HG02943 (cell line): Measurements from ENCODE around the gene UMODL1.

Source experiments
- ATAC-seq: cut with Tn5 transposase; IDR thresholded peaks from one replicate; pipeline ENCODE4 v1.9.1; 2021; ENCODE audit warnings: mild to moderate bottlenecking, low read depth, moderate library complexity; ENCODE audit not compliant: unreplicated experiment

The UMODL1 gene

DNA sequence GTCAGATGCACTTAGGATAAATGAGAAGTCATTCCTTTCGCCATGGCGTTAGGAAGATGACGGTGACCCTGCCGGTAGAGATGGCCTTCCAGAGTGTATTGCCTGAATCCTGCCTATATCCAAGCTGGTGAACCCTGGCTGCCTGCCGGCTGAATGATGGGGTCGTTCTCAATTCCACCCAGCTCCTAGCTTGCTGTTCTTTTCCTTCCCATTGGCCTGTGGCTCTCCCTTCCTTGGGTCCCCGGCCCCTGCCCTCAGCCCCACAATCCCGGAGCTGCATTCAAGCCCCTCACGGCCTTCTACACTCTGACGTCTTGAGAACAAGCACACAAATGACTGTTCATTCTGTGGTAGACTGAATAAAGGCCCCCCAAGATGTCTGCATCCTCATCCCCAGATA, 32.7 kb upstream of the UMODL1 start:
- ATAC-seq: no peak

DNA sequence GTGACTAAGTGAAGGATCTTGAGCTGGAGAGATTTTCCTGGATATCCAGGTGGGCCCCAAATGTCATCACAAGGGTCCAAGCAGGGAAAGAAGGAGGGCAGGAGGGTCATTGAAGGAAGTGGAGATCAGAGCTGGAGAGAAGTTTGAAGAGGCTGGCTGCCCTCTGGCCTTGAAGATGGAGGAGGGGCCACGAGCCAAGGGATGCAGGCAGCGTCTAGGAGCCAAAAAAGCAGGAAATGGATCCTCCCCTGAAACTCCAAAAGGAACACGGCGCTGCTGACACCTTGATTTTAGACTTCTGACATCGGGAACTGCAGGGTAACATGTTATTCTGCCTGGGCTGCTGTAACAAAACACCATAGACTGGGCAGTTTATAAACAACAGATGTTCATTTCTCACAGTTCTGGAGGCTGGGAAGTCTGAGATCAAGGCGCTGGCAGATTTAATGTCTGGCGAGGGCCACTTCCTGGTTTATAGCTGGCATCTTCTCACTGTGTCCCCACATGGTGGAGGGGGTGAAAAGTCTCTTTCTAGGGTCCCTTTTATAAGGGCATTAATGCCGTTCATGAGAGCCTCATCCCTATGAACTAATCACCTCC, 32.2 kb upstream of the UMODL1 start:
- ATAC-seq: no peak

DNA sequence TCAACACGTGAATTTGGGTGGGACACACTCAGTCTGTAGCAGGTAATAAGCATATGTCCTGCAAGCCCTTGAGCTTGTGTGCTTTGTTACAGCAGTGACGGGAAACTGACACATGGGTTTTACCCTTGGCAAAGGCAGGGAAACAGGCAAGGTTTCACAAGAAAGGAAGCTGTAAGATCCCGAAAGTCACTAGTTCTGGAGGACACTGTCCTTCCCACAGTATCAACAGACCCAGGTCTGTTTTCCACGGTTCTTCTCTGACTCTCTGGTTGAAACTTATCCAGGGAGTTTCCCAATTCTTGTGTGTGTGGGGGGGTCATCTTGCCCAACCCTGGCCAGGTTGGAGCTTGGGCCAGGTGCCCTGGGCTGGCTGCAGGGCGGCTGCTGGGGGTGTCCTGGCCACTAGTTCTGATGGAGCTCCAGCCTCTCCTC, 31.6 kb upstream of the UMODL1 start:
- ATAC-seq: no peak

DNA sequence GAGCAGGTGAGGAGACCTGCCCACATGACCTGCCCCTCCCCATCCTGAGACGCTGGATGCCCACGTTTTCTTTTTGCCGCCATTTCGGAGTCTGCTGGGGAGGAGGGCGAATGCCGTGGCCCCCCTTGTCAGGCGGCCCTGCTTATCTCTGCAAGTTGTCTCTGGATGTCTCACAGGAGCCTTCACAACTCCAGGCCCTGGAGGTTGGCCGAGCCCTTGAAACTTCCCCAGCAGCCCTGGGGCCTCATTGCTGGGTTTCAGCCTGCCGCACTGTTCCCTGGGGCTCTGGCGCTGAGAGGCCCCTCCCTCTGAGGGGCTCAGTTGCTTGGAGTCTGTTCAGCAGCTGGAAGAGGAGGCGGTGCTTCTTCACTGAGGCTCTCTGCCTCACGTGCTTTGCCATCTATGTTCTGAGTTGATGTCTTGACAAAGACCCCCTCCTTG, 31.2 kb upstream of the UMODL1 start:
- ATAC-seq: no peak

DNA sequence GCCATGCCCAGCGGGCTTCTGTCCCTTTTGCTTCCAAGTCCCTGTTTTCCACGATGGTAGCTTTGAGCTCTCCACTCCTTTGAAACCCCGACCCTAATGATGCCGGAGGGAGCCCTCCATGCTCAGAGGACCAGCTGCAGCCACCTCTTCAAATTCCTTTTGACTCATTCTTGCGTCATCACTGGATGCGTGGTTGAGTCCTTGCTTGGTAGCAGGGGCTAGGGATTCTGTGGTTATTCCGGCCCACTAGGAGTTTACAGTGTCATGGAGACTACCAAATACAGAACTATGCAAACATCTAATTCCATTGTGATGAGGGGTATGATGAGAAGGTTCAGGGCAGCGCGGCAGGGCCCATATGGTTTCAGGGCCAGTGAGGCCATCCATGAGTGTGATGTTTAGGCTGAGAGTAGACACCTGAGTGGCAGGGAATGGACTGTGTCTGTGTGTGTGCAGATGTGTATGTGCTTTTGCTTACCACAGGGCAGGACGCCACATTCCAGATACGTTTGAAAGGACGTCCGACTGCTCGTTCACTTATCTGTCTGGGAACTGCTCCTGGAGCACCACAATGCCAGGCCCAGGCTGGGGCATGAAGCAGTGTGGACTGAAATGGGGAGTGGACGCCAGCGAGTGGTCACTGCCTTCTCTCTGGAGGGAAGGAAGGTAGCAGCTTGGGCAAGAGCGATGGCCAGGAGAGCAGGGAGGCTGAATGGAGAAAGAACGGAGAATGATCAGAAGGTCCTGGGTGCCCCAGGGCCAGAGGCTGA, 30.5 kb upstream of the UMODL1 start:
- no peak for ATAC-seq

DNA sequence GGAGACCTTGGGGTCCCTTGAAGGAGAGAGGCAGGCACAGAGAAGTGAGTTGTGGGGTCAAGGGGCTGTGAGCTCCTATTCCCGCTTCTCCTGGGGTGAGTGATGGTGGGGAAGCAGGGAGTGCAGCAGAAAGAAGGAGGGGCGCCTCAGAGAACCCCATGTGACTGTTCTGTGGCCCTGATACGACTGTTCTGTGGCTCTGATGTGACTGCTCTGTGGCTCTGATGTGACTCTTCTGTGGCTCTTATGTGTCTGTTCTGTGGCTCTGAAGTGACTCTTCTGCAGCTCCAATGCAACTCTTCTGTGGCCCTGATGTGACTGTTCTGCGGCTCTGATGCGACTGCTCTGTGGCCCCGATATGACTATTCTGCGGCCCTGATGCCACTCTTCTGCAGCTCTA, 29.9 kb upstream of the UMODL1 start:
- ATAC-seq: no peak

DNA sequence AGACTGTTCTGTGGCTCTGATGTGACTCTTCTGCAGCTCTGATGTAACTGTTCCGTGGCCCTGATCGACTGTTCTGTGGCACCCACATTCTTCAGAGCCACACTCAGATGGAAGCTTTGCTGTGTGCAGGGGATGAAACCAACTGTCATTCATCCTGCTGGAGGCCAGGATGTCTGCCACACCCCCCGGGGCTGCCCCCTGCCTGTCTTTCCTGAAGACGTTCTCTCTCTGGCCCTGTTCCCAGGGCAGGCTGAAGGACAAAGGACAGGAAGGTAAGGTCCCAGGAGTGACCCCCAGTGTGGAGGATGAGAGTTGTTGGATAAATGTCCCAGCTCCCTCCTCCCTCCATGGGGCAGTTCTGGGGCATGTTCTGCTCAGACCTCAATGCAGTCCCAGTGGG, 29.4 kb upstream of the UMODL1 start:
- no peak for ATAC-seq

DNA sequence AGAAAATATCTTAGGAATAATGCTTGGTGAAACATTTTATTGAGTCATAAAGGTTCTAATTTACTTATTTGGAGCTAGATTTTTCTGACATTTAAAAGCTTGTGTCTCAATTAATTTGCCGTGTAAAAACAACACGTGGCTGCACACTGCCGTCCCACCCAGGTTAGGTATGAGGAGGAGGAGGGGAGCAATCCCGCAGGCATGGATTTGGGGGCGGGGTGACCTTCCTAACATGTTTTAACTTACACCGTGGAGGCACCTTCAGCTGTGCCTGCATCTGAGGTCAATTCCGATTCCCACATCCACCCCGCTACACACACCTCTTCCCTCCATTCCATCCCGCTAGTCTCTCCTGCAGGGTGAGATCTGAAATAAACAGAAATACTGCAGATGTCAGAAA, 28.5 kb upstream of the UMODL1 start:
- ATAC-seq: no peak

DNA sequence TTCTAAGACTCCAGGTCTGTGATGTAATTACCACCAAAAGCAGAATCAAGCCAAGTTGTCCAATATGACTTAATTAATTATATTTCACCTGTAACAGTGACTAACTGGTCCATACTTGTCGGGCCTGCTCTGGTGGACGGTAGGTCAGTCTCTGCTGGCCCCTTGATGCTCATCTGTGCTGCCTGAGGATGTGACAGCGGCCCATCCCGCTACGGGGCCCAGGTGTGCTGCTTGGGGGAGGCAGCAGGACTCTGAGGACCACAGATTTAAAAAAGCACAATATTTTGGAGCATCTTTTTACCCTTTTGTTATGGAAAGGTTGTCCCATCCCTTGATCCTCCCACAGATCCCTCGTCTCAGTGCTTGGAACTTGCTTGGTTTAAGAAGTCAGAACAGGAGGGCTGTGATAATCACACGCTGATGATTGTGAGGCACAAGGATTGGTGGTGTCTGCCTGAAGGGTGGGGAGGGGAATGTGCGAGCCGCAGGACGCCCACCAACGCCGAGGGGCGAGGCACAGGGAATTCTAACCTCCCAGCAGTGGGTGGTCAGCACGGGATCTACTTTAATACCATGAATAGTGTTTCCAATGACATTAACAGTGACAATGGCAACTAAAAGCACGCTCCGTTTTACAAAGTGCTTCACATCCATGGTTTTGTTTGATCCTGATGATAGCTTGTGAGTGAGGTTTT, 27.8 kb upstream of the UMODL1 start:
- ATAC-seq: no peak

DNA sequence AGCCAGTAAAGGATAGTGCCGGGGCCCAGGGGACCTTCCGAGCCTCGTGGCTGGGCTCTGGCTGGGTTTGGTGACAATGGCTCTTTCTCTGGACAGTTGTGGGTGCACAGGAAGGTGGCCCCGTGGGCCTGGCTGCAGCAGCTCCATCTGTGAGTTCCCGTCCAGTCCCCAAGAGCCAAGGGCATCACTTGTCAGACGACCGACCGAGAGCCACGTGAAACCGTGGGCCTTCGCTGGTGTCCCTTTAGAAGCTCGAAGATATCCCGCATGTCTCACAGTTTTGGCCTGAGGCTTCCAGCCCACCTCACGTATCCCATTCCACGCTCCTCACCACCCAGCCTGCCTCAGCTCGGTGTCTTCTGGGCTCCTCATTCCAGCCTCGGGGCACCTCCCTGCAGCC, 27.2 kb upstream of the UMODL1 start:
- no peak for ATAC-seq

DNA sequence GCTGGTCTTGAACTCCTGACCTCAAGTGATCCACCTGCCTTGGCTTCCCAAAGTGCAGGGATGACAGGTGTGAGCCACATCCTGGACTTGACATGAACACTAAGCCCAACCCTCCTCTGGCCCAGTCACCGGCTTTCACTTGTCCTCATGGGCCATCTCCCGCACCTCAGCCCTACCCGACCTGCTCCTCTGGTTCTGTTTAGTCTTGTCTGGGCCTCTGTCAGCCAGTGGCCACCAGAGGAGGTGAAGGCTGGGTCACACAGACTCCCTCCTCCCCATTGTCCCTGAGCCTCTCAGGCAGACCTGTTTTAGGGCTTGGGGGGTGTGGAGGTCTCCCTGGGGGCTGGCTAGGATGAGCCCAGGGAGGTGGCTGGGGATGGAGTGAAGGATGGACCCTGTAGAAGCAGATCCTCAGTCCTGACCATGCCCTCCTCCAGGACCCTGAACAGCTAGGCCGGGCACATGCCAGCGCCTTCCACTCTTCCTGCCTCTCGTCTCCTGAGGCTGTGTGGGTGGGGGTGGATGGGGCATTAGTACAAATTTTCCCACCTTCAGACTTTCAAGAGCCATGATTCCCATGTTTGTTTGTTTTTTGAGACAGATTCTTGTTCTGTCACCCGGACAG, 26.1 kb upstream of the UMODL1 start:
- no peak for ATAC-seq

DNA sequence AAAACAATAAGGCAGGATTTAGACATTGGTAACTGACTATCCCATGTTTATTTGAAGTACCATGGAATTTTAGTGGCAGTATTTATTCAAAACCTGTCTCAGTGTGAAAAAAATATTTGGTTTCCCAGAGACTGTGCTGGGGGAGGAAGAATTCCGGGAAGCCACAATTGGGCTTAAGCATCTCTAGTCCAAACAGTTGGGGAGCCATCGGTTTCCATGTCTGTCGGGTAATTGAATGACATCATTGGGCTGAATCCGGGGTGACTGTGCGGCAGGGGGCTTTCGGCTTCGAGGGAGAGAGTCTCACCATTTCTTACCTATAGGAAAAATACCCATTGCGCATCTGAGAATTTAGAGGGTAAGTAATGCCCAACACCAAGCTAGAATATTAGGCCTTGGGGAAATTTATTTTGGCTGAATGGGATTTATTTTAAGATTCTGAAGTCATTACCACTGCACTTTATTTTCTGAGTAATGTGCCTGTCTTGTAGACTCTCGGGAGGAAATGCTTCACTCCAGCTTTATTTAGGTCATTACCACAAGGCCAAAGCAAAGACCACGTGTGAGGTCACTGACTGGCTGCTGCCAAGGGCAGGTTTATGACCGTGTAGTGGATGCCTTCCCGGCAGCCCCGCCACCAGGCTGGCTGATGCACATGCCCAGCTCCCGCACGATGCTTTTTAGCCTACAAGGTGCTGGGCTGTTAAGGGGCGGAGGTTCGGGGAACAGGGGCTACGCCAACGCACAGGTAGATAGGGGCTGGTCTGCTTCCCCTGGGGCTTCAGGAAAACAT, 23.1 kb upstream of the UMODL1 start:
- ATAC-seq: no peak

DNA sequence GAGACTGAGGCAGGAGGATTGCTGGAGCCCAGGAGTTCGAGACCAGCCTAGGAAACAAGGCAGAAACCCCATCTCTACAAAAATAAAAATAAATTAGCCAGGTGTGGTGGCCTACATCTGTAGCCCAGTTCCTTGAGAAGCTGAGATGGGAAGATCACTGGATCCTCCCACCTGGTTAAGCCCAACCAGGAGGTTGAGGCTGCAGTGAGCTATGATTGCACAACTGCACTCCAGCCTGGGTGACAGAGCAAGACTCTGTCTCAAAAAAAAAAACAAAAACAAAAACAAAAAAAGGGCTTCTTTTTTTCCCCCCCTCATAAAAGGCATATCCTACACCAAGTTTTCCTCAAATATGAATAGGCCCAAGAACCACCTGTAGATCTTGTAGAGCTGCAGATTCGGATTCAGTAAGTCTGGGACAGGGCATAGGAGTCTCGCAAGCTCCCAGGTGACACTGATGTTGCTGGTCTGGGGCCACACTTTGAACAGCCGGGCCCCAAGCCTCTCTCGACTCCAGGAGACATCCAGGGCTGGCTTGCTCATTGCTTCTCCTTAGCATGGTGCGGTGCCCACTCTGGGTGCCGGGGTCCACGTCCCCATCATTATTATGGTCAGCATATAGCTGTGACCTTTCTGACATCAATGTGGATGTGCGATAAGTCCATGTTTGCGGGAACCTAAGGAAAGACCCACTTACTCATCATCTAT, 22.1 kb upstream of the UMODL1 start:
- no peak for ATAC-seq

DNA sequence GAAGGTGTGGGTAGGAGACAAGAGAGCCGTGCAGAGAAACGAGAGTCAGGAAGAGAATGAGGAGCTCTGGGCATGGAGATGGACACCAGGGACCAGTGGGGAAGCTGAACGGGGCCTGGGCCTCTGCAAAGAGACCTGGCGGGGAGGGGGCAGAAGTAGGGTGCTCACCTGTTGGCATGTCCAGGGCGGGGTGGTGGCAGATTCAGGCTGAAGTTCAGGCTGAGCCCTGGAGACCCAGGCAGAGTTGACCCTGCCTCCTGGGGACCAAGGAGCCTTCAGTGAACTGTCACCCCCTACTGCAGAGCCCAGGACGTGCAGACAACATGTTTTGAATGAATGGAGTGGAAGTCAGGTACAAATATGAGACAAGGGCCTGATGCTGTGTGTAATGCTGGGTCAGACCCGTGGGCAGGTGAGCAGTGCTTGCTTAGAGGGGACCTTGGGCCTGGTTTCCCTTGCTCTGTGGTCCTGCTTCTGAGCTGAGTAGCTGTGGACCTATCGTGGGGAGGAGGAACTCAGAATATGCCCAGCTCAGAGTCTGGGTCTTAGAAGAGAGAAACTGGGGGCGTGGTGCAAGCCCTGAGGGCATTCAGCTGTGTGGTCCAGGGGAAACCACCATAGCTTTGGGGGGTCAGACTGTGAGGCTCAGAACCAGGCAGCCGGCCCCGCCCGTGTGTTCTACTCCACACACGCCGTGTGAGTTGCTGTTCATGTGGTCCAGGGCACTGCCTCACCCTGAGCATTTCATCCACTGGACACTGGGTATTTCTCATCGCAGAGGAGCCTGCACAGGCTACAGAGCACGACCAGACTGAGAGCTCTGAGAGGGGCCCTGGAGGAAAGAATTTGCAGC, 21.3 kb upstream of the UMODL1 start:
- ATAC-seq: no peak

DNA sequence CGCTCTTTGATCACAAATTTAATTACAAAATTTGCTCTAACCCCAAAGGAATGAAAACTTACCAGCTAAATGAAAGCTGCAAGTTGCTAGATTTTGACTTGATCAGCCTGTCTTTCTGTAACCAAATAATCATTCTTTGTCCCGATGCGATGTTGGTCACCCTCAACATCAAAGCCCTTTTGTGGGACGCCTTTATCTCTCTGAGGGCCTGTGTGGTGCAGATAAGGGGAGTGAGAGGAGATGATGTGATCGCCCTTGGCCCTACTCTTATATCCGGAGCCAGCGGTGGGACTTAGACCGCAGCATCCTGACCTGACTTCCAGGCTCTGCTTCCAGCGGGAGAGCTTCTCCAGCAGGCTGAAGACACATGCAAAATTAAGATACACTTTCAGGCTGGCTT, 19.3 kb upstream of the UMODL1 start:
- no peak for ATAC-seq

DNA sequence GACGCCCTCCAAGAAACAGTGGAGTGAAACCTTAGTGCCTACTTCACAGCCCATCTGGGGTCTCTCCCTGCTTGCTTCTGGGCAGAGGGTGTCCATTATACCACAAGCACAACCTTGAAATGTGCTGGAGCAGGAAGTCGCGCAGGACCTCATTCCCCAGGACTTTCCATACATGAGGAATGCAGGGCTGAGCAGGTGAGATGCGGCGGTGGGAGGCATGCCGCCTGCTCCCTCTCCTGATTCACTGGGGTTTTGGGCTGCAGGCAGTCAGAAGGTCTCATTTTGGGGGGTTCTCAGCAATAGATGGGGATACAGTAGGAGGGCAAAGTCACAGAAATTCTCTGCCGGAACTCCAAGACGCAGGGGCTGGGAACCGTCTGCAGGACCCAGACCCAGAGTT, 15.7 kb upstream of the UMODL1 start:
- ATAC-seq: no peak

DNA sequence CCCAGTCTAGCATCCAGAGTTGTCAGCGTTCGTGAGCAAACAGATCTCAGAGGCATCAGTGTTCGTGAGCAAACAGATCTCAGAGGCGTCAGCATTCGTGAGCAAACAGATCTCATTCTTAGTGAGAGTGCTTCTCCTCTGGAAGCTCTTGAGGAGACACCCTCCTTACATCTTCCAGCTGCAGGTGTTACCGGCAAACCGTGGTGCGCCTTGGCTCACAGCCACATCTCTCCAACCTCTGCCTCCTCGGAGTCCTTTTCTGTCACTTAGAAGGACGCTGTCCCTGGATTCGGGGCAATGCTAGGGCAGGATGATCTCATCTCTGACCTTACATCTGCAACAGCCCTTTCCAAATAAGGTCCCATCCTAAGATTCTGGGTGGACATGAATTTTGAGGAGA, 14.6 kb upstream of the UMODL1 start:
- no peak for ATAC-seq

DNA sequence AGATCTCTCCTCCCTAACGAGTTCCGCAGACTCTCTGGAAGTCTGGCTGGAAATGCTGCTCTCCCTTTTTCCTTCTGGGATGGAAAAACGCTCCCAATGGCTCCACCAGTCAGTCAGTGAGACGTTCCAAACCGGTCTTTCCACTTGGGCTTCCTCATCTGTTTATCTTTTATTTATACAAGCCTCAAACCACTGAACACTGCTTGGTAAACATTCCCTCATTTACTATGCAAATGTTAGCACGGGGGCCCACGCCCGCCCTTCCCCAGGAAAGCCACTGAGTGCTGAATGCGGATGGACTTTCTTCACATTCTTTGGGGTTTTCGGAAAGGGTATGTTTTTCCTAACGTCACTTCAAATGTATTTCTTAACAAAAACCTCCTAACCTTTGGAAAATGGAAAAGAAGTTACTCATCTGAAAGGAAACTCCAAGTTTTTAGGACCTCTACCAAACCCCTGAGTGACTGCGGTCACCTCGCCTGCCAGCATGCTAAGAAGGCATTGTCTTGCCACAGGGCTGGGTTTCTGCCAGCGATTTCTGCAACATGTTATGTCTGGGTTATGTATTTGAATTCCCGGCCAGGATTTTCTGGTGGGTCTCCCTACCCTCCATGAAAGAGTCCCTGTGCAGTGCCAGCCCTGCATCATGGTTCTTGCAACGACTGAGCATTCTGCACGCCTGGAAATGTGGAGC, 14.0 kb upstream of the UMODL1 start:
- no peak for ATAC-seq
